Skeletal muscle satellite cell (primary cell): Measurements from ENCODE around the gene MITD1.
"Not testable (repeated sequence)": the region's sequence is repeated elsewhere in the genome, so short reads cannot be mapped to it uniquely, and the experiment has no call there.

Experiments
- H3K27me3 ChIP-seq: 2 replicates; pipeline ENCODE4 v1.7.0; 2013; ENCODE audit warnings: low read length; ENCODE audit not compliant: control insufficient read depth, insufficient read depth
- H3K36me3 ChIP-seq: 2 replicates; pipeline ENCODE4 v1.7.0; 2013; ENCODE audit warnings: mild to moderate bottlenecking, control low read depth, low read length; ENCODE audit not compliant: insufficient read depth
- H3K4me1 ChIP-seq: 2 replicates; pipeline ENCODE4 v1.7.0; 2013; ENCODE audit warnings: low read length; ENCODE audit not compliant: control insufficient read depth, insufficient read depth
- H3K4me2 ChIP-seq: 2 replicates; pipeline ENCODE4 v1.7.0; 2013; ENCODE audit warnings: mild to moderate bottlenecking, low read length
- H3K4me3 ChIP-seq: 2 replicates; pipeline ENCODE4 v1.7.0; 2013; ENCODE audit warnings: low read length
- H3K9ac ChIP-seq: 2 replicates; pipeline ENCODE4 v1.7.0; 2013; ENCODE audit warnings: mild to moderate bottlenecking, low read depth, low read length, moderate library complexity
- H3K9me3 ChIP-seq: replicated peaks from 2 replicates; pipeline ENCODE4 v1.7.0; 2013; ENCODE audit warnings: mild to moderate bottlenecking, control low read depth, low read length

Gene MITD1

DNA sequence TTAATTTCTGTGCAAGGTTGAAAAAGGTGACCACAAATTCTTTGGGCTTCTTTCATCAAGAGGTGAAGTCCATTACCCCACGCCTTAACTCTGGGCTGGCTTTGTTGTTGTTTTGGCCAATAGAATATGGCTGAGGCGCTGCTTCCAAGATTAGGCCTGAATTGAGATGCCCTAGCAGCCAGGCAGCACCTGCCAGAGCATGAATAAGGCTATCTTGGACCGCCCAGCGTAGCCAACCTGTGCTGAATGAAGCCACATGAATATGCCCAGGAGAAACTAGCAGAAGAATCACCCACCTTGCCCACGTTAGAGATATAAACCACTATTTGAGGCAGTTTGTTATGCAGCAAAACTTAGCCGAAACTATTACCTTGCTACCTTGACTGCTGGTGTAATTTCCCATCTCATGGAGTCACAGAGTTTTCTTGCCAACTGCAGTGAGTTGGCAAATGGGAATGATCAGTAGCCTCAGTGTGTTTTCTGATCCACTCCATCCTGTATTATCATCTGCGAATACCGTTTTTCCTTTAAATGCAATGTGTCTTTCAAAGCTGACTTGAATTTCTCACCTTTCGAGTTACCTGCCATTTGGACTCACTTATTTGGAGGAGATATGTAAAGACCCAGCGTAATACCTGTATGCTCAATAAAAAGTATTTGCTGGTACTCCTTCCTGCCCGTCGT is 26.8 kb downstream of the MITD1 start:
- Histone ChIP-seq H3K36me3 (no peaks in the 10 kb centered on the region), H3K4me3 (peak overlapping the region; percentile 78), H3K9ac (peak overlapping the region; percentile 83), H3K27me3 (no peaks in the 10 kb centered on the region), H3K4me1 (peaks cover 11% of the 10 kb centered on the region), H3K4me2 (peak overlapping the region; percentile 91), H3K9me3 (no peaks in the 10 kb centered on the region)

DNA sequence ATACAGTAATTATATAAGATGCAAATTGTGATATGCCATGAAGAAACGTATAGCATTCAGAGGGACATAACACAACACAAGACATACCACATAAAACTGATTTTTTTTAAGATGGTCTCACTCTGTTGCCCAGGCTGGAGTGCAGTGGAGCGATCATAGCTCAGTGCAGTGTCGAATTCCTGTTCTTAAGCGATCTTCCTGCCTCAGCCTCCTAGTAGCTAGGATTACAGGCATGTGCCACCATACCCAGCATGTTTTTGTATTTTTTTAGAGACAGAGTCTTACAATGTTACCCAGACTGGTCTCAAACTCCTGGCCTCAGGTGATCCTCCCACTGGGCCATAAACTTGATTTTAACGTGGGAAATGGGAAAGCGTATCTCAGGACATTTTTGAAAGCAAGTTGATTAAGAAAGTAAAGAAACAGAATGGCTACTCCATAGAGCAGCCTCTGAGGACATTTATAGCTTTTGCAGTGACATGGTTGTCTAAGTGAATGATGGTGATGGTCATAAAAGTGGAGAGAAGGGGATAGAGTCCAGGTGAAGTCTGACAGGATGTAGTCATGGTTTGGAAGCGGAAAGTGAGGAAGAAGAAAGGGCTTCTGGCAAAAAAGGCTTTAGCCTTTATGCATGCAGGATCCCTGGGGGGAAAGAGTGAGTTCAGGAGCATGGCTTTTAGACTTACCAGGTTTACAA is 28.5 kb downstream of the MITD1 start:
- H3K4me3 ChIP-seq = no peak overlapping the region
- no peaks in the 10 kb centered on the region for H3K27me3 ChIP-seq
- no peak overlapping the region for H3K9ac ChIP-seq
- H3K36me3 ChIP-seq = no peaks in the 10 kb centered on the region
- peaks cover 11% of the 10 kb centered on the region for H3K4me1 ChIP-seq
- H3K9me3 ChIP-seq = no peaks in the 10 kb centered on the region
- H3K4me2 ChIP-seq = no peak overlapping the region

DNA sequence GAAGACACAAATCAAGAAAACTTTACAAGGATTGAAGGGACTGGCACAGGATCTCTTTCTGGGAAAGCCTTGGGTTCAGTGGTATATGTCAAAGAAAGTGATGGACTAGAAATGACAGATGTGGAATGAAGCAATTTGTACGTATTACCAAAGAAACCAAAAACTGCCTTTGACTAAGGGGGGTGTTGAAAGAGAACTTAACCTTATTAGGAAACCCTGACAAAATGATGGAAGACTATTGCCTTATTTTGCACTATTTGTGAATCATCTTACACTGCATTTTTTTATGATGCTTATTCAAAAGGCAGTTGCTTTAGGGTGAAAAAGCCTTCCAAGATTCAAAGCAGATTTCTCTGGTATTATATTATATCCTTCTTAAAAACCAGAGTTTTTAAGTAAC is 30.2 kb downstream of the MITD1 start:
- H3K4me3 ChIP-seq = no peak overlapping the region
- no peaks in the 10 kb centered on the region for H3K36me3 ChIP-seq
- H3K4me1 ChIP-seq = peaks cover 7% of the 10 kb centered on the region
- H3K9me3 ChIP-seq = no peaks in the 10 kb centered on the region
- H3K27me3 ChIP-seq = no peaks in the 10 kb centered on the region
- no peak overlapping the region for H3K9ac ChIP-seq
- no peak overlapping the region for H3K4me2 ChIP-seq

DNA sequence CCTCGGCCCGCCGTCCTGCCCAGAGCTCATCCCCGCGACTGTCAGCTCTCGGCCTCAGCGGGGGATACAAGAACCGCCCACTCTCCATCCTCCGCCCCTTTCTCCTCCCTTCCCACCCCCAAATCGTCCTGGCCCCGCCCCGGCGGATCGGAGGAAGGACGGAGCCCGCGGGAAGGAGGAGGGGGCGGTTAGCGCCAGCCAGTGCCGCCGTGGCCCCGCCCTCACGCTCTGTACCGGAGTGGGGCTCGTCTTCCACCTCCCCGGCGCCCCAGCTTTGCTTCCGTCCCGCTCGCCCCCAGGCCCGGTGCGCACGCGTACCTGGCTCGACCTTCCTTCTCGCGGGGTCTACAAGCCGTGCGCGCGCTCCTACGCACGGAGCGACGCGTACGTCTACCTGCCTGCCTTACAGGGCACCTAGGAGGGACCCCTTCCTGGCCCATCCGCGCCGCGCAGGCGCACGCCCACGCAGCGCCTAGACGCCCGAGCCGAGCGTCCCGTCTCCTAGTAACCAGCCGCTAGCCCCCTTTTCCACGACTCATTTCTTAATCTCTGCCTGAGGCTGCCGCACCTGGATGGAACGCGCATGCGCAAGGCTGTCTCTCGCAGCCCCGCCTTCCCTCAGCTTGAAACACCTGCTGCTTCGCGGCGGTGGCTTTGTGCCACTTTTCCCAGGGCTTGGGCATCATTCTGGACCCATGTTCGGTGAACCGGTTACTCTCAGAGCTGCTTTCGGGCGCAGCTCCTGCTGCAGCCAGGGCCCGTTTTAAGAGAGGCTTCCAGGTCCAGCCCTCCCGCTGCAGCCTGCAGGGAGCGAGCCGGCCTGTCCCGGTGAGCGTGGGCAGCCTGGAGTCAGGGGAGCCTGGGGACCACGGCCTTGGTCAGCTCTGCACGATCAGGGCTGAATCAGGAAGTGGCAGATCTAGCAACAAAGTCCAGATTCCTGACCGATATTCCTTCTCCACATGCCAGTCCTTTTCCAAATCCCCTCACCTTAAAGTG is 39.4 kb downstream of the MITD1 start, which contains the start of gene C2orf15:
Gene C2orf15, plus strand, starts transcription at position 598 of the 999 bp plus-strand sequence. CDS start 8,852 bp downstream, outside the sequence.
- Histone ChIP-seq H3K27me3 (no peaks in the 10 kb centered on the region), H3K4me2 (peak within 1 kb of the TSS; percentile 98), H3K9me3 (no peaks in the 10 kb centered on the region), H3K4me1 (peaks cover 9% of the 10 kb centered on the region), H3K36me3 (no peaks in the 10 kb centered on the region), H3K9ac (peak within 1 kb of the TSS; percentile 52), H3K4me3 (peak within 1 kb of the TSS; percentile 81)

DNA sequence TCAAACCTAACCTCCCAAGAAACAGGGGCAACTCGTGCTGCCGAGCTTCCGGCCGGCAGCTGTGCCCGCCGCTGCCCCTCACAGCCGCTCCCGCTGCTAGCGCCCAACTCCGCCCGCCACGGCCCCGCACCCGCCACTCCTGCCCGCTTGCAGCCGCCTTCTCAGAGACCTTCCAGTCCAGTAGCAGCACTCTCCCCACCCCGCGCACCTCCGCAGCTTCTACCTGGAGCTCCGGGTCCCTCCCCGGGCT is 40.1 kb downstream of the MITD1 start:
- H3K4me3 ChIP-seq = peak overlapping the region; percentile 81
- H3K9ac ChIP-seq = peak overlapping the region; percentile 52
- H3K9me3 ChIP-seq = no peaks in the 10 kb centered on the region
- peaks cover 9% of the 10 kb centered on the region for H3K4me1 ChIP-seq
- peak overlapping the region; percentile 98 for H3K4me2 ChIP-seq
- no peaks in the 10 kb centered on the region for H3K36me3 ChIP-seq
- no peaks in the 10 kb centered on the region for H3K27me3 ChIP-seq

DNA sequence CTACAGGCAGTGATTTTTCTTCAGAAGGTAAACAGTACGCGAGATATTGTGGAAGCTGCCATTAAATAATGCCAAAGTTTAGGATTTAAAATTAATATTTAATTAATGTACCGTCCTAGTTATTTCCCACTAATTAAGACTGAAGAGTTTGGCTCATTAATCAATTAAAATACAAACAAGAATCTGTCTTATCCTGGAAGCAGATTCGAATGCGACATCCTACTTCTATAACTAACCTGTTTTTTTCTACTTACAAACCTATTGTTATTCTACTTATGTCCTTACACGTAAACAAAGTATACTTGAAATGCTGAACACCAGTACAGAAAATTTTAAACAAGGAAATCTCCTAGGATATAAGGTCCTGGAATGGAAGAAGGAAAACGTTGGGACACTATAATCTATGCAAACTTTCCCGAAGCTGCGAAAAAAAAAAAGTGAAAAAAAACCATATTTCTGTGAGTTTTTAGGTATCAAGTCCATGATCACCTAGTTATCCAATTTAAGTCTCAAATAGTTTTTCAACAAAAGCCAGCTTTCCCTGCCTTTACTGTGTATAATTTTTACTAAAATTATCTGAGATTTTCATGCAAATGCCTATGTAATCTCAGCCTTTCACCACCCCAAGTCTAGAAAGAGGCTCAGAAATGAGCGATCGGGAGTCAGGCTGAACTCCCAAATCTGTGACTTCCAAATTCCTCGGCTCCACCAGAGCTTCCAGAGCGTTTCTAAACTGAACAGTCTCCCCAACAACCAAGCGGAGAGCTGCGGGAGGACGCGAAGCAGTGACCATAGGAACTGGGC is 40.6 kb downstream of the MITD1 start:
- no peaks in the 10 kb centered on the region for H3K36me3 ChIP-seq
- H3K4me1 ChIP-seq = peaks cover 9% of the 10 kb centered on the region
- H3K4me3 ChIP-seq = peak overlapping the region; percentile 81
- peak overlapping the region; percentile 98 for H3K4me2 ChIP-seq
- H3K9ac ChIP-seq = peak overlapping the region; percentile 52
- no peaks in the 10 kb centered on the region for H3K9me3 ChIP-seq
- no peaks in the 10 kb centered on the region for H3K27me3 ChIP-seq

DNA sequence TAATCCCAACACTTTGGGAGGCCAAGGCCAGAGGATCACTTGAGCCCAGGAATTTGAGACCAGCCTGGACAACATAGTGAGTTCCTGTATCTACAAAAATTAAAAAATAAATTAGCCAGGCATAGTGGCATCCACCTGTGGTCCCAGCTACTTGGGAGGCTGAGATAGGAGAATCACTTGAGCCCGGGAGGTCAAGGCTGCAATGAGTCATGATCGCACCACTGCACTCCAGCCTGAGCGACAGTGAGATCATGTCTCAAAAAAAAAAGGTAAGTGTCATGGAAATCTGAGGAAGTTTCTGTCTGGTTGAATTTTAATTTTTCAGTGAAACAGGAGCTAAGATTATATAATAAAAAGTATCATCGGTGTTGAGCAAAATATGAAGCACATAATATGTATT is 41.9 kb downstream of the MITD1 start:
- peaks cover 9% of the 10 kb centered on the region for H3K4me1 ChIP-seq
- no peaks in the 10 kb centered on the region for H3K27me3 ChIP-seq
- no peak overlapping the region for H3K4me2 ChIP-seq
- no peak overlapping the region for H3K4me3 ChIP-seq
- H3K9me3 ChIP-seq = no peaks in the 10 kb centered on the region
- H3K36me3 ChIP-seq = no peaks in the 10 kb centered on the region
- no peak overlapping the region for H3K9ac ChIP-seq

DNA sequence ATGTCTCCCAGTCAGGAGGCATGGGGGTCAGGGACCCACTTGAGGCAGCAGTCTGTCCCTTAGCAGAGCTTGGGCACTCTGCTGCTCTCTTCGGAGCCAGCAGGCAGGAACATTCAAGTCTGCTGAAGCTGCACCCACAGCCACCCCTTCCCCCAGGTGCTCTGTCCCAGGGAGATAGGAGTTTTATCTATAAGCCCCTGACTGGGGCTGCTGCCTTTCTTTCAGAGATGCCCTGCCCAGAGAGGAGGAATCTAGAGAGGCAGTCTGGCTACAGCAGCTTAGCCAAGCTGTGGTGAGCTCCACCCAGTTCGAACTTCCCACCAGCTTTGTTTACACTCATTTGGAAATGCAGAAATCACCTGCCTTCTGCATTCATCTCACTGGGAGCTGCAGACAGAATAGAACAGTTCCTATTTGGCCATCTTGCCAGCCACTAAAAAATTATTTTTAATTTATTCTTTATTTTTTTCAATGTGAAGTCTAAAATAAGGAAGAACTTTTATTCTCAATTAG is 45.8 kb downstream of the MITD1 start:
- H3K9me3 ChIP-seq, H3K36me3 ChIP-seq, H3K4me2 ChIP-seq, H3K4me3 ChIP-seq, H3K4me1 ChIP-seq, H3K27me3 ChIP-seq, H3K9ac ChIP-seq: not testable (repeated sequence)

DNA sequence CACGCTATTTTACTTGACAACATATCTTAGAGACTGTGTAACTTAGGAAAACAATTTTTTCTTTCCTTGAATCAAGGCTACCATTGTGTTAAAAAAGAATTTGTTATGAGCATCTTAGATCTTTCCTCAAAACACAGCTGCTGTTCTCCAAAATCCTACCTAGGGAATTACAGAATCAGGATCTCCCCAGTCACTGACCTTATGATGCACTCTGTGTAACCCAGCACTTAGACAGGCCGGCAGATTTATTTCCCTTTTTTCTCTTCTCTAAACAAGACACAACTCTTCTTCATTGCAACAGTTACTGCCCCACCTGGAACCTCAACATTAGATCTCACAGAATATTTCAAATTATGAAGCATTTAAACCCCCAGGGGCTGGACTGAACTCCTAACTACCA is 52.9 kb downstream of the MITD1 start:
- Histone ChIP-seq H3K9me3 (no peaks in the 10 kb centered on the region), H3K9ac (no peak overlapping the region), H3K36me3 (no peaks in the 10 kb centered on the region), H3K27me3 (no peaks in the 10 kb centered on the region), H3K4me1 (no peaks in the 10 kb centered on the region), H3K4me2 (no peak overlapping the region), H3K4me3 (no peak overlapping the region)
